Esophagus squamous epithelium (tissue), 4 donors: Measurements from ENCODE around the gene FGF11.

Source experiments
- POLR2A ChIP-seq, 4 donors: fragments of 450-650 bp; IDR thresholded peaks; one replicate each; pipeline ENCODE4 v1.6.1; 2017; ENCODE audit warnings: antibody characterized with exemption in 4 of 4, mild to moderate bottlenecking in 4 of 4, moderate library complexity in 3 of 4
- TF ChIP-seq, protein P1 (sequence below), 6 experiments: fragments of 450-650 bp in 4 of 6; fragments of 200-600 bp in 2 of 6; sonication (generic) in 2 of 6; IDR thresholded peaks; one replicate each; pipeline ENCODE4 v1.5.1; 2016 to 2019; ENCODE audit warnings: antibody characterized with exemption in 6 of 6, mild to moderate bottlenecking in 4 of 6, moderate library complexity in 4 of 6

DNA sequence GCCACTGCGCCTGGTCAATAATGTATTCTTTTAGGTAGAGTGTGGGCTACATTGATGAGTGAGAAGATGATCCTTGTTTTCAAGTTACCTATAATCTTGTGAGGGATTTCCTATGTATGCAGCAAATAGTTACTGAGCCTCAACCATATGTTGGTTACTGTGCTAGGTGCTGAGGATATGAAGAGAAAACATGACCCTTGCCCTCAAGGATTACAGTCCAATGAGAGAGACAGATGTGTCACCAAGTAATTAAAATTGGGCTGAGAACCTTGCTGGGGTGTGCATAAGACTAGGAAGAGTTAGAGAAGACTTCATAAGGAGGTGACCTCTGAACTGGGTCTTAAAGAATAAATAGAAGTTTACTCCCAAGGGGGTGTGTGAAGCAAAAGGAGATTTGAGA lies 52.3 kb downstream of the FGF11 start:
- TF ChIP-seq, protein P1, sequence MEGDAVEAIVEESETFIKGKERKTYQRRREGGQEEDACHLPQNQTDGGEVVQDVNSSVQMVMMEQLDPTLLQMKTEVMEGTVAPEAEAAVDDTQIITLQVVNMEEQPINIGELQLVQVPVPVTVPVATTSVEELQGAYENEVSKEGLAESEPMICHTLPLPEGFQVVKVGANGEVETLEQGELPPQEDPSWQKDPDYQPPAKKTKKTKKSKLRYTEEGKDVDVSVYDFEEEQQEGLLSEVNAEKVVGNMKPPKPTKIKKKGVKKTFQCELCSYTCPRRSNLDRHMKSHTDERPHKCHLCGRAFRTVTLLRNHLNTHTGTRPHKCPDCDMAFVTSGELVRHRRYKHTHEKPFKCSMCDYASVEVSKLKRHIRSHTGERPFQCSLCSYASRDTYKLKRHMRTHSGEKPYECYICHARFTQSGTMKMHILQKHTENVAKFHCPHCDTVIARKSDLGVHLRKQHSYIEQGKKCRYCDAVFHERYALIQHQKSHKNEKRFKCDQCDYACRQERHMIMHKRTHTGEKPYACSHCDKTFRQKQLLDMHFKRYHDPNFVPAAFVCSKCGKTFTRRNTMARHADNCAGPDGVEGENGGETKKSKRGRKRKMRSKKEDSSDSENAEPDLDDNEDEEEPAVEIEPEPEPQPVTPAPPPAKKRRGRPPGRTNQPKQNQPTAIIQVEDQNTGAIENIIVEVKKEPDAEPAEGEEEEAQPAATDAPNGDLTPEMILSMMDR (IDR thresholded peaks at IDR 0.05): no peak
- no peak for TF ChIP-seq POLR2A (IDR thresholded peaks at IDR 0.05)
